Calu3 (cell line): ENCODE data around the gene AGXT2. TPM values are rescaled to one million over a fixed set of nuclear protein-coding genes. Genes with fewer than 3 reads are reported as not detected.

ENCODE experiments used
- BruUV-seq: library from RNA; stranded (reverse); fragments of 400-500 nt; replicated peaks from 2 replicates; lab custom pipeline; 2021; lab: Mats Ljungman, UMichigan
- CTCF ChIA-PET: fragments of 300-600 bp; sonication (Branson Sonifier 250); formaldehyde crosslinking; loops from one replicate; lab custom pipeline; 2022; ENCODE audit warnings: antibody characterized with exemption; lab: Charles Lee
- DNase-seq: peaks from one replicate; pipeline ENCODE4 v3.0.0; 2022
- H3K27ac Mint-ChIP-seq: one replicate; pipeline ENCODE4 v1.8.0; 2022; ENCODE audit warnings: mixed read lengths; ENCODE audit not compliant: unreplicated experiment
- H3K27me3 Mint-ChIP-seq: one replicate; pipeline ENCODE4 v1.8.0; 2022; ENCODE audit warnings: mixed read lengths; ENCODE audit not compliant: unreplicated experiment
- H3K36me3 Mint-ChIP-seq: one replicate; pipeline ENCODE4 v1.8.0; 2022; ENCODE audit warnings: mild to moderate bottlenecking, moderate library complexity, mixed read lengths; ENCODE audit not compliant: insufficient read depth, unreplicated experiment
- H3K4me1 Mint-ChIP-seq: one replicate; pipeline ENCODE4 v1.8.0; 2022; ENCODE audit warnings: mild to moderate bottlenecking, low read depth, mixed read lengths; ENCODE audit not compliant: unreplicated experiment
- H3K4me3 Mint-ChIP-seq: one replicate; pipeline ENCODE4 v1.8.0; 2022; ENCODE audit warnings: mild to moderate bottlenecking, low read depth, moderate library complexity, mixed read lengths; ENCODE audit not compliant: unreplicated experiment
- H3K9me3 Mint-ChIP-seq: one replicate; pipeline ENCODE4 v1.8.0; 2022; ENCODE audit warnings: low read depth, mixed read lengths; ENCODE audit not compliant: unreplicated experiment
- CTCF ChIP-seq: fragments of 200-600 bp; IDR thresholded peaks from one replicate; pipeline ENCODE4 v1.8.0; 2022; ENCODE audit warnings: antibody characterized with exemption; ENCODE audit not compliant: unreplicated experiment
- intact Hi-C: fragments of 100-400 bp; cut with micrococcal nuclease; formaldehyde crosslinking; loops from one replicate; pipeline ENCODE4 v1.10.0; 2022; ENCODE audit not compliant: unreplicated experiment
- total RNA-seq: library from RNA; stranded (reverse); gene quantifications from 2 replicates; pipeline ENCODE4 v1.2.3, GENCODE V29; 2022

The AGXT2 gene
- total RNA-seq, 1 experiment from 2014 or later, result not detected

- Mint-ChIP-seq H3K4me1 (peaks cover 8% of the 10 kb centered on the region), H3K9me3 (no peaks in the 10 kb centered on the region), H3K27me3 (peaks cover 48% of the 10 kb centered on the region), H3K4me3 (no peak overlapping the region), H3K36me3 (no peaks in the 10 kb centered on the region), H3K27ac (no peak overlapping the region)
- no TSS peak for BruUV-seq
- no peak for DNase-seq
- CTCF ChIA-PET, result no interaction called here
- TF ChIP-seq CTCF, result no peak
- intact Hi-C loops, result loop anchor here (2.0 to 5.0 kb wide), 2 partner anchors 515 to 527 kb away; no protein-coding TSS in a partner anchor
Observed at GRCh38 chr5:35001842-35002241, 45.9 kb downstream of the AGXT2 start.

GRCh38 chr5:34998058-34998789 lies 49.5 kb downstream of the AGXT2 start:
- H3K36me3 Mint-ChIP-seq, result no peaks in the 10 kb centered on the region
- intact Hi-C loops, result no loop called here
- no peak overlapping the region for H3K27ac Mint-ChIP-seq
- BruUV-seq, result no TSS peak
- CTCF ChIA-PET, result no interaction called here
- peaks cover 2% of the 10 kb centered on the region for H3K9me3 Mint-ChIP-seq
- peaks cover 50% of the 10 kb centered on the region for H3K27me3 Mint-ChIP-seq
- peaks cover 8% of the 10 kb centered on the region for H3K4me1 Mint-ChIP-seq
- no peak overlapping the region for H3K4me3 Mint-ChIP-seq
- no peak for DNase-seq
- TF ChIP-seq CTCF, result no peak

- no TSS peak for BruUV-seq
- no peak overlapping the region for H3K4me3 Mint-ChIP-seq
- DNase-seq, result no peak
- no peaks in the 10 kb centered on the region for H3K4me1 Mint-ChIP-seq
- no peak for TF ChIP-seq CTCF
- CTCF ChIA-PET, result no interaction called here
- H3K9me3 Mint-ChIP-seq, result peaks cover 2% of the 10 kb centered on the region
- no peak overlapping the region for H3K27ac Mint-ChIP-seq
- no peaks in the 10 kb centered on the region for H3K36me3 Mint-ChIP-seq
- peaks cover 50% of the 10 kb centered on the region for H3K27me3 Mint-ChIP-seq
- intact Hi-C loops, result no loop called here
Observed at GRCh38 chr5:34996261-34996660, 51.5 kb downstream of the AGXT2 start.

- H3K4me3 Mint-ChIP-seq, result no peak overlapping the region
- H3K9me3 Mint-ChIP-seq, result peaks cover 2% of the 10 kb centered on the region
- no peaks in the 10 kb centered on the region for H3K36me3 Mint-ChIP-seq
- intact Hi-C loops, result no loop called here
- CTCF ChIA-PET, result no interaction called here
- TF ChIP-seq CTCF, result no peak
- H3K4me1 Mint-ChIP-seq, result no peaks in the 10 kb centered on the region
- BruUV-seq, result no TSS peak
- H3K27ac Mint-ChIP-seq, result no peak overlapping the region
- no peak for DNase-seq
- H3K27me3 Mint-ChIP-seq, result peaks cover 34% of the 10 kb centered on the region
Observed at GRCh38 chr5:34993951-34994350, 53.8 kb downstream of the AGXT2 start.
